ENCODE measurements around the gene RNF44.

- no peak for TF ChIP-seq CTCF (conservative IDR thresholded peaks at IDR 0.05; ENCODE audit: low read length)
- TF ChIP-seq EZH2phosphoT487 (IDR thresholded peaks at IDR 0.05; ENCODE audit: borderline replicate concordance, low read depth, low read length), result no peak
These were observed 11.5 kb downstream of the RNF44 start for GRCh38 chr5:176525677-176526076.
